RWPE2 (cell line): Measurements from ENCODE around the gene RAD51D.
A peak's percentile ranks its signal among the peaks of the same experiment; 100 is the strongest.
"Not testable (repeated sequence)": the region's sequence is repeated elsewhere in the genome, so short reads cannot be mapped to it uniquely, and the experiment has no call there.

Experiments
- ATAC-seq: fragments of 200-7000 bp; cut with Tn5 transposase; 3 replicates; pipeline ENCODE4 v1.9.1; 2021; ENCODE audit warnings: low read depth
- DNase-seq: peaks from one replicate; pipeline ENCODE4 v3.0.0-alpha.2; 2020; ENCODE audit warnings: low spot score
- H3K27ac ChIP-seq: fragments of 450-650 bp; 2 replicates; pipeline ENCODE4 v1.5.1; 2017; ENCODE audit warnings: mild to moderate bottlenecking; ENCODE audit not compliant: poor library complexity, severe bottlenecking
- H3K27me3 ChIP-seq: fragments of 250-450 bp; sonication (Bioruptor Pico); 2 replicates; pipeline ENCODE4 v1.5.1; 2021; ENCODE audit warnings: mild to moderate bottlenecking, moderate library complexity; ENCODE audit not compliant: insufficient read depth, poor library complexity, severe bottlenecking
- H3K36me3 ChIP-seq: fragments of 250-450 bp; sonication (Bioruptor Pico); 2 replicates; pipeline ENCODE4 v1.5.1; 2020; ENCODE audit warnings: low read depth, mild to moderate bottlenecking, moderate library complexity
- H3K4me1 ChIP-seq: fragments of 250-450 bp; sonication (Bioruptor Pico); 2 replicates; pipeline ENCODE4 v1.5.1; 2021; ENCODE audit warnings: mild to moderate bottlenecking, moderate library complexity; ENCODE audit not compliant: insufficient read depth, poor library complexity, severe bottlenecking
- H3K4me3 ChIP-seq: fragments of 250-450 bp; sonication (Bioruptor Pico); 2 replicates; pipeline ENCODE4 v1.5.1; 2021; ENCODE audit warnings: mild to moderate bottlenecking, moderate library complexity; ENCODE audit not compliant: severe bottlenecking
- H3K9me3 ChIP-seq: fragments of 250-450 bp; sonication (Bioruptor Pico); 2 replicates; pipeline ENCODE4 v1.5.1; 2021; ENCODE audit warnings: mild to moderate bottlenecking, moderate library complexity; ENCODE audit not compliant: severe bottlenecking
- CTCF ChIP-seq: fragments of 450-650 bp; IDR thresholded peaks from one replicate; pipeline ENCODE4 v1.5.1; 2017; ENCODE audit warnings: mild to moderate bottlenecking, moderate library complexity; ENCODE audit not compliant: poor library complexity, severe bottlenecking

The RAD51D gene

GRCh38 chr17:35051183-35051578, 68.5 kb downstream of the RAD51D start:
- Histone ChIP-seq H3K27me3 (no peaks in the 10 kb centered on the region), H3K9me3 (no peaks in the 10 kb centered on the region), H3K4me3 (no peak overlapping the region), H3K36me3 (no peaks in the 10 kb centered on the region), H3K4me1 (peaks cover 3% of the 10 kb centered on the region), H3K27ac (no peak overlapping the region)
- TF ChIP-seq CTCF = no peak
- DNase-seq (no peak), ATAC-seq (no peak)

- Histone ChIP-seq H3K36me3 (no peaks in the 10 kb centered on the region), H3K4me1 (peaks cover 3% of the 10 kb centered on the region), H3K9me3 (no peaks in the 10 kb centered on the region), H3K27me3 (no peaks in the 10 kb centered on the region), H3K27ac (no peak overlapping the region), H3K4me3 (no peak overlapping the region)
- no peak for TF ChIP-seq CTCF
- ATAC-seq (no peak), DNase-seq (no peak)
Measured at GRCh38 chr17:35050170-35050569, 69.5 kb downstream of the RAD51D start.

GRCh38 chr17:35048685-35049379, 70.8 kb downstream of the RAD51D start:
- no peak for TF ChIP-seq CTCF
- peaks cover 3% of the 10 kb centered on the region for H3K4me1 ChIP-seq
- no peaks in the 10 kb centered on the region for H3K36me3 ChIP-seq
- no peaks in the 10 kb centered on the region for H3K9me3 ChIP-seq
- no peak overlapping the region for H3K27ac ChIP-seq
- ATAC-seq = no peak
- no peak overlapping the region for H3K4me3 ChIP-seq
- no peak for DNase-seq
- H3K27me3 ChIP-seq = no peaks in the 10 kb centered on the region

GRCh38 chr17:35046740-35047283, 72.8 kb downstream of the RAD51D start:
- TF ChIP-seq CTCF = no peak
- Histone ChIP-seq H3K4me3 (no peak overlapping the region), H3K9me3 (no peaks in the 10 kb centered on the region), H3K4me1 (peaks cover 3% of the 10 kb centered on the region), H3K36me3 (no peaks in the 10 kb centered on the region), H3K27me3 (no peaks in the 10 kb centered on the region), H3K27ac (no peak overlapping the region)
- DNase-seq = no peak
- ATAC-seq = peak; percentile 49; the same call in 2 of the 3 replicates

- H3K36me3 ChIP-seq = no peaks in the 10 kb centered on the region
- H3K27me3 ChIP-seq = no peaks in the 10 kb centered on the region
- peaks cover 3% of the 10 kb centered on the region for H3K4me1 ChIP-seq
- ATAC-seq = no peak
- no peaks in the 10 kb centered on the region for H3K9me3 ChIP-seq
- DNase-seq = no peak
- no peak for TF ChIP-seq CTCF
- H3K4me3 ChIP-seq = no peak overlapping the region
- no peak overlapping the region for H3K27ac ChIP-seq
Measured at GRCh38 chr17:35046245-35046644, 73.4 kb downstream of the RAD51D start.

- not testable (repeated sequence) for H3K27me3 ChIP-seq, ATAC-seq, H3K27ac ChIP-seq, H3K4me1 ChIP-seq, H3K4me3 ChIP-seq, H3K9me3 ChIP-seq, H3K36me3 ChIP-seq, DNase-seq
Measured at GRCh38 chr17:35045458-35045979, 74.1 kb downstream of the RAD51D start.
